HEK293 (cell line): ENCODE data around the gene ANKRD40.

Experiments
- CTCF ChIA-PET: fragments of 350-600 bp; formaldehyde crosslinking; extraction: SDS; loops from one replicate; lab custom pipeline; 2021; ENCODE audit warnings: antibody characterized with exemption; lab: Yijun Ruan, JAX
- POLR2A ChIA-PET: fragments of 300-600 bp; formaldehyde crosslinking; extraction: SDS; loops from one replicate; lab custom pipeline; 2020; ENCODE audit warnings: antibody characterized with exemption, inconsistent platforms; lab: Yijun Ruan, JAX
- H3K27ac ChIP-seq: fragments of 200-500 bp; sonication (Bioruptor generic); 2 replicates; pipeline ENCODE4 v1.5.1; 2014; ENCODE audit warnings: low read depth, low read length, control low read depth, inconsistent platforms; ENCODE audit errors: extremely low read depth
- H3K36me3 ChIP-seq, 2 experiments: fragments of 200-500 bp in 1 of 2; sonication (Bioruptor generic) in 1 of 2; 1 replicate in 1 of 2; 2 replicates in 1 of 2; pipeline ENCODE4 v1.5.1; 2014 to 2017; ENCODE audit warnings: inconsistent platforms in 2 of 2, low read length in 2 of 2; ENCODE audit not compliant: control insufficient read depth in 2 of 2, insufficient read depth in 1 of 2
- H3K4me1 ChIP-seq: fragments of 200-500 bp; sonication (Bioruptor generic); 2 replicates; pipeline ENCODE4 v1.5.1; 2014; ENCODE audit warnings: mild to moderate bottlenecking, low read length, inconsistent platforms; ENCODE audit not compliant: control insufficient read depth, insufficient read depth
- H3K4me3 ChIP-seq: 2 replicates; pipeline ENCODE4 v1.5.1; 2011; ENCODE audit warnings: low read depth, mild to moderate bottlenecking, control low read depth, low read length, moderate library complexity
- H3K9me3 ChIP-seq: fragments of 200-500 bp; sonication (Bioruptor generic); 2 replicates; pipeline ENCODE4 v1.5.1; 2014; ENCODE audit warnings: low read depth, low read length, inconsistent platforms; ENCODE audit not compliant: control insufficient read depth, insufficient read depth
- EGR2 ChIP-seq: fragments of 450-650 bp; formaldehyde crosslinking; IDR thresholded peaks from 2 replicates; pipeline ENCODE4 v1.5.1; 2016; ENCODE audit warnings: low read depth, missing biosample characterization, missing genetic modification characterization
- FEZF1 ChIP-seq: fragments of 450-650 bp; formaldehyde crosslinking; IDR thresholded peaks from 2 replicates; pipeline ENCODE4 v1.5.1; 2016; ENCODE audit warnings: missing biosample characterization, missing genetic modification characterization
- KLF9 ChIP-seq: fragments of 450-650 bp; formaldehyde crosslinking; IDR thresholded peaks from 2 replicates; pipeline ENCODE4 v1.5.1; 2016; ENCODE audit warnings: missing biosample characterization, missing genetic modification characterization, low read depth
- TRIM28 ChIP-seq: IDR thresholded peaks from 2 replicates; pipeline ENCODE4 v1.6.1; 2011; ENCODE audit warnings: low read length, control low read depth, borderline replicate concordance
- ZEB2 ChIP-seq: fragments of 450-650 bp; formaldehyde crosslinking; IDR thresholded peaks from 2 replicates; pipeline ENCODE4 v1.5.1; 2016; ENCODE audit warnings: missing biosample characterization, missing genetic modification characterization
- ZFHX2 ChIP-seq: fragments of 450-650 bp; formaldehyde crosslinking; conservative IDR thresholded peaks from 2 replicates; pipeline ENCODE4 v1.5.1; 2016; ENCODE audit warnings: missing biosample characterization, missing genetic modification characterization
- ZIC2 ChIP-seq: fragments of 450-650 bp; formaldehyde crosslinking; IDR thresholded peaks from 2 replicates; pipeline ENCODE4 v1.5.1; 2016; ENCODE audit warnings: missing biosample characterization, missing genetic modification characterization
- ZNF10 ChIP-seq: fragments of 450-650 bp; formaldehyde crosslinking; IDR thresholded peaks from 2 replicates; pipeline ENCODE4 v1.5.1; 2017; ENCODE audit warnings: missing biosample characterization, missing genetic modification characterization
- ZNF266 ChIP-seq: fragments of 450-650 bp; formaldehyde crosslinking; IDR thresholded peaks from 2 replicates; pipeline ENCODE4 v1.5.1; 2016; ENCODE audit warnings: missing biosample characterization, missing genetic modification characterization, low read depth
- ZNF274 ChIP-seq, 2 experiments: fragments of 200-500 bp in 1 of 2; fragments of 450-650 bp in 1 of 2; sonication (Bioruptor generic) in 1 of 2; formaldehyde crosslinking in 1 of 2; IDR thresholded peaks; 2 replicates each; pipeline versions ENCODE4 v1.5.1 to v1.6.1; 2014 to 2016; ENCODE audit warnings: borderline replicate concordance in 1 of 2, inconsistent platforms in 1 of 2, low read length in 1 of 2, missing biosample characterization in 1 of 2, missing genetic modification characterization in 1 of 2
- ZNF302 ChIP-seq: fragments of 450-650 bp; formaldehyde crosslinking; IDR thresholded peaks from 2 replicates; pipeline ENCODE4 v1.5.1; 2016; ENCODE audit warnings: missing biosample characterization, missing genetic modification characterization, low read depth
- ZNF324 ChIP-seq: fragments of 450-650 bp; formaldehyde crosslinking; IDR thresholded peaks from 2 replicates; pipeline ENCODE4 v1.5.1; 2016; ENCODE audit warnings: missing biosample characterization, missing genetic modification characterization
- ZNF366 ChIP-seq: fragments of 450-650 bp; formaldehyde crosslinking; conservative IDR thresholded peaks from 2 replicates; pipeline ENCODE4 v1.5.1; 2016; ENCODE audit warnings: missing biosample characterization, missing genetic modification characterization
- ZNF394 ChIP-seq: fragments of 450-650 bp; formaldehyde crosslinking; IDR thresholded peaks from 2 replicates; pipeline ENCODE4 v1.5.1; 2016; ENCODE audit warnings: missing biosample characterization, missing genetic modification characterization, mild to moderate bottlenecking, moderate library complexity, borderline replicate concordance
- ZNF501 ChIP-seq: fragments of 450-650 bp; formaldehyde crosslinking; IDR thresholded peaks from 2 replicates; pipeline ENCODE4 v1.5.1; 2016; ENCODE audit warnings: missing biosample characterization, missing genetic modification characterization
- ZNF600 ChIP-seq: fragments of 450-650 bp; formaldehyde crosslinking; IDR thresholded peaks from 2 replicates; pipeline ENCODE4 v1.5.1; 2016; ENCODE audit warnings: missing biosample characterization, missing genetic modification characterization
- TF ChIP-seq, protein P1 (sequence below): fragments of 450-650 bp; formaldehyde crosslinking; IDR thresholded peaks from 2 replicates; pipeline ENCODE4 v1.5.1; 2017; ENCODE audit warnings: missing biosample characterization, mild to moderate bottlenecking, missing genetic modification characterization, moderate library complexity
- TF ChIP-seq, protein P2 (sequence below): fragments of 450-650 bp; IDR thresholded peaks from 2 replicates; pipeline ENCODE4 v1.5.1; 2018; ENCODE audit warnings: missing biosample characterization, mild to moderate bottlenecking, missing genetic modification characterization
- TF ChIP-seq, protein P3 (sequence below): fragments of 450-650 bp; formaldehyde crosslinking; IDR thresholded peaks from 2 replicates; pipeline ENCODE4 v1.5.1; 2016; ENCODE audit warnings: missing biosample characterization, missing genetic modification characterization
- TF ChIP-seq, protein P4 (sequence below): fragments of 450-650 bp; formaldehyde crosslinking; IDR thresholded peaks from 2 replicates; pipeline ENCODE4 v1.5.1; 2016; ENCODE audit warnings: missing biosample characterization, missing genetic modification characterization

The ANKRD40 gene

DNA sequence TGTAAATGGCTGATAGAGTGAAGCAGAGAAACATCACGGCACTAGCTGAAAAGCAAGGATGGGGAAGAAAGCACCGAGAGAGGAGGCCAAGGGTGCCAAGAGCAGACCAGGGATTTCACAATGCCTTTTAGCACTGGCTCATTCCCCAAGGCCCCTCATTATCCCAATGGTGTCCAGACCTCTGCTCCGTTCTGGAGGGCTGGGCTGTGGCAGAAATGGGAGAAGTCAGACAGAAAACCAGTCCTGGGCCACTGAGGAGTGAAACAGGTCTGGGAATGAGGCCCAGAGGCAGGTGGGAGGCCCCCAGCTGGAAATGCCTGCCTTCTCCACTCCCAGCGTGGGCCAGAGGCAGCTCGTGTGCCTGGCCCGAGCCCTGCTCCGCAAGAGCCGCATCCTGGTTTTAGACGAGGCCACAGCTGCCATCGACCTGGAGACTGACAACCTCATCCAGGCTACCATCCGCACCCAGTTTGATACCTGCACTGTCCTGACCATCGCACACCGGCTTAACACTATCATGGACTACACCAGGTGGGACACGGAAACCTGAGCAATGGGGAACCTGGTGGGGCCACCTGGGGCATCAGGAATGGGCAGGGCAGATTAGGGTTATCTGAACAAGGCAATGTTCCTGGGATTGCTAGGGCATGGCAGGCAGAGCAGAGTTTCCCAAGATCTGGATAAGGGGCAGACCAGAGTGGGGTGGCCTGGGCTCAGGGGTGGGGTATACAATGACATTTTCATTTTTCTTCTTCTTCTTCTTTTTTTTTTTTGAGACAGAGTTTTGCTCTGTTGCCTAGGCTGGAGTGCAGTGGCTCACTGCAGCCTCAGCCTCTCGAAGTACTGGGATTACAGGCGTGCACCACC, 20.3 kb downstream of the ANKRD40 start:
- Histone ChIP-seq H3K4me1 (peaks cover 6% of the 10 kb centered on the region; the same call in 1 of the 2 replicates), H3K4me3 (no peak overlapping the region), H3K9me3 (no peaks in the 10 kb centered on the region), H3K27ac (no peak overlapping the region), H3K36me3 (peaks cover 0 to 7% of the 10 kb centered on the region in 2 experiments; a peak in 1 of 3 replicates)
- POLR2A ChIA-PET, result interaction anchor here (0.7 to 1.1 kb wide), 2 partner anchors 32 to 65 kb away, joined by 3 read pairs; partner anchors contain the start of gene LUC7L3
- no peak for TF ChIP-seq ZEB2 (tag by site-specific recombination)
- peak; percentile 48; the same call in 1 of the 2 replicates for TF ChIP-seq EGR2
- peak; percentile 75; the same call in 1 of the 2 replicates for TF ChIP-seq ZIC2 (tag by site-specific recombination)
- TF ChIP-seq TRIM28, result 0 out of 2 replicates have a peak, but pooled peaks have one; percentile 22
- TF ChIP-seq, protein P1, sequence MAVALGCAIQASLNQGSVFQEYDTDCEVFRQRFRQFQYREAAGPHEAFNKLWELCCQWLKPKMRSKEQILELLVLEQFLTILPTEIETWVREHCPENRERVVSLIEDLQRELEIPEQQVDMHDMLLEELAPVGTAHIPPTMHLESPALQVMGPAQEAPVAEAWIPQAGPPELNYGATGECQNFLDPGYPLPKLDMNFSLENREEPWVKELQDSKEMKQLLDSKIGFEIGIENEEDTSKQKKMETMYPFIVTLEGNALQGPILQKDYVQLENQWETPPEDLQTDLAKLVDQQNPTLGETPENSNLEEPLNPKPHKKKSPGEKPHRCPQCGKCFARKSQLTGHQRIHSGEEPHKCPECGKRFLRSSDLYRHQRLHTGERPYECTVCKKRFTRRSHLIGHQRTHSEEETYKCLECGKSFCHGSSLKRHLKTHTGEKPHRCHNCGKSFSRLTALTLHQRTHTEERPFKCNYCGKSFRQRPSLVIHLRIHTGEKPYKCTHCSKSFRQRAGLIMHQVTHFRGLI (tag by site-specific recombination), result no peak
- TF ChIP-seq ZNF274 (IDR thresholded peaks at IDR 0.05; ENCODE audit: low read length), result no peak
- TF ChIP-seq ZNF274 (tag by site-specific recombination; IDR thresholded peaks at IDR 0.05; ENCODE audit: borderline replicate concordance), result no peak
- TF ChIP-seq ZFHX2 (tag by site-specific recombination), result 0 out of 2 replicates have a peak, but pooled peaks have one; percentile 34
- CTCF ChIA-PET, result interaction anchor here (0.9 to 5.0 kb wide), 4 partner anchors 10 to 137 kb away, joined by 3 to 32 read pairs (median 6); no protein-coding TSS in a partner anchor

DNA sequence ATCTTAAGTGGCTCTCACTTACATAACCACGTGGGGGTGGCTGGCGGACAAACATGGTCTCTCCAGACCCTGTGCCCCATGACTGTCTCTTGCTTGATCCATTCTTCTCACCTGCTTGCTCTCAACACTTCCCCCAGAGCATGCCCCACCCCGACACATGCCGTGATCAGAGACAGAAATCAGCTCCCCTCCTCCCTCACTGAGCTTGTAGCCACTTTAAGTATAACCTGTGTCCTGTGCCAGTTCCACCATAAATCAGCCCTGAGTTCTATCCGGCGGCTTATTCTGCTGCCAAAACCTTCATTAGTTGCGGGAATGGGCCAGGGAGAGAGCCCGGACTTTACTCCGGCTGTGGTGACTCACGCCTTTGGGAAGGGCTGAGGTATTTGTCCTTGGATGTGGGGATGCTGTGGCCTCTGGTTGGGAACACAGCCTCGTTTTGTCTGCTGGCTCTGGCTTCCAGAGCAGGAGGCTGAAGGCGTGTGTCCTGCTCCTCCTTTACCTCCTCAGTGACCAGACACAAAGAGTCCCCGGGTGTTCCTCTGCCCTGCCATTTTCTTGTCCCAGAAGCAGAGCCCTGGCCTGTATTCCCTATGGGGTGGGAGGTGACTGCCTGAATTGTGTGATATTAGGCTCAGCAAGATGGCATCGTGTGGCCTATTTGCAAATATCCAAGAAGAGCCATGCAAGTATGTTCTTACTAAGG, 21.1 kb downstream of the ANKRD40 start:
- ChIA-PET CTCF (interaction anchor here (0.9 to 5.0 kb wide), 9 partner anchors 8 to 207 kb away, joined by 3 to 32 read pairs (median 4); partner anchors contain the start of gene SPATA20), POLR2A (interaction anchor here (1.1 to 1.3 kb wide), 3 partner anchors 18 to 145 kb away, joined by 3 read pairs; partner anchors contain the start of gene LUC7L3)
- Histone ChIP-seq H3K4me3 (no peak overlapping the region), H3K9me3 (no peaks in the 10 kb centered on the region), H3K36me3 (no peaks in the 10 kb centered on the region), H3K4me1 (peaks cover 6% of the 10 kb centered on the region; the same call in 1 of the 2 replicates), H3K27ac (no peak overlapping the region)
- TF ChIP-seq, protein P2, sequence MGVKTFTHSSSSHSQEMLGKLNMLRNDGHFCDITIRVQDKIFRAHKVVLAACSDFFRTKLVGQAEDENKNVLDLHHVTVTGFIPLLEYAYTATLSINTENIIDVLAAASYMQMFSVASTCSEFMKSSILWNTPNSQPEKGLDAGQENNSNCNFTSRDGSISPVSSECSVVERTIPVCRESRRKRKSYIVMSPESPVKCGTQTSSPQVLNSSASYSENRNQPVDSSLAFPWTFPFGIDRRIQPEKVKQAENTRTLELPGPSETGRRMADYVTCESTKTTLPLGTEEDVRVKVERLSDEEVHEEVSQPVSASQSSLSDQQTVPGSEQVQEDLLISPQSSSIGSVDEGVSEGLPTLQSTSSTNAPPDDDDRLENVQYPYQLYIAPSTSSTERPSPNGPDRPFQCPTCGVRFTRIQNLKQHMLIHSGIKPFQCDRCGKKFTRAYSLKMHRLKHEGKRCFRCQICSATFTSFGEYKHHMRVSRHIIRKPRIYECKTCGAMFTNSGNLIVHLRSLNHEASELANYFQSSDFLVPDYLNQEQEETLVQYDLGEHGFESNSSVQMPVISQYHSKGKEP (tag by site-specific recombination), result no peak
- TF ChIP-seq ZNF302 (tag by site-specific recombination), result no peak
- peak; percentile 43; the same call in 1 of the 2 replicates for TF ChIP-seq ZNF366 (tag by site-specific recombination)
- TF ChIP-seq, protein P1 (tag by site-specific recombination), result 0 out of 2 replicates have a peak, but pooled peaks have one; percentile 28
- TF ChIP-seq ZNF10, result 0 out of 2 replicates have a peak, but pooled peaks have one; percentile 52
- peak; percentile 85 for TF ChIP-seq ZNF600 (tag by site-specific recombination)
- TF ChIP-seq ZNF324, result no peak
- TF ChIP-seq ZNF394 (tag by site-specific recombination), result no peak
- TF ChIP-seq ZEB2 (tag by site-specific recombination), result no peak
- no peak for TF ChIP-seq ZNF501
- TF ChIP-seq, protein P3, sequence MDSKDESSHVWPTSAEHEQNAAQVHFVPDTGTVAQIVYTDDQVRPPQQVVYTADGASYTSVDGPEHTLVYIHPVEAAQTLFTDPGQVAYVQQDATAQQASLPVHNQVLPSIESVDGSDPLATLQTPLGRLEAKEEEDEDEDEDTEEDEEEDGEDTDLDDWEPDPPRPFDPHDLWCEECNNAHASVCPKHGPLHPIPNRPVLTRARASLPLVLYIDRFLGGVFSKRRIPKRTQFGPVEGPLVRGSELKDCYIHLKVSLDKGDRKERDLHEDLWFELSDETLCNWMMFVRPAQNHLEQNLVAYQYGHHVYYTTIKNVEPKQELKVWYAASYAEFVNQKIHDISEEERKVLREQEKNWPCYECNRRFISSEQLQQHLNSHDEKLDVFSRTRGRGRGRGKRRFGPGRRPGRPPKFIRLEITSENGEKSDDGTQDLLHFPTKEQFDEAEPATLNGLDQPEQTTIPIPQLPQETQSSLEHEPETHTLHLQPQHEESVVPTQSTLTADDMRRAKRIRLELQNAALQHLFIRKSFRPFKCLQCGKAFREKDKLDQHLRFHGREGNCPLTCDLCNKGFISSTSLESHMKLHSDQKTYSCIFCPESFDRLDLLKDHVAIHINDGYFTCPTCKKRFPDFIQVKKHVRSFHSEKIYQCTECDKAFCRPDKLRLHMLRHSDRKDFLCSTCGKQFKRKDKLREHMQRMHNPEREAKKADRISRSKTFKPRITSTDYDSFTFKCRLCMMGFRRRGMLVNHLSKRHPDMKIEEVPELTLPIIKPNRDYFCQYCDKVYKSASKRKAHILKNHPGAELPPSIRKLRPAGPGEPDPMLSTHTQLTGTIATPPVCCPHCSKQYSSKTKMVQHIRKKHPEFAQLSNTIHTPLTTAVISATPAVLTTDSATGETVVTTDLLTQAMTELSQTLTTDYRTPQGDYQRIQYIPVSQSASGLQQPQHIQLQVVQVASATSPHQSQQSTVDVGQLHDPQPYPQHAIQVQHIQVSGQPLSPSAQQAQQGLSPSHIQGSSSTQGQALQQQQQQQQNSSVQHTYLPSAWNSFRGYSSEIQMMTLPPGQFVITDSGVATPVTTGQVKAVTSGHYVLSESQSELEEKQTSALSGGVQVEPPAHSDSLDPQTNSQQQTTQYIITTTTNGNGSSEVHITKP (tag by site-specific recombination), result peak; percentile 81
- TF ChIP-seq, protein P4, sequence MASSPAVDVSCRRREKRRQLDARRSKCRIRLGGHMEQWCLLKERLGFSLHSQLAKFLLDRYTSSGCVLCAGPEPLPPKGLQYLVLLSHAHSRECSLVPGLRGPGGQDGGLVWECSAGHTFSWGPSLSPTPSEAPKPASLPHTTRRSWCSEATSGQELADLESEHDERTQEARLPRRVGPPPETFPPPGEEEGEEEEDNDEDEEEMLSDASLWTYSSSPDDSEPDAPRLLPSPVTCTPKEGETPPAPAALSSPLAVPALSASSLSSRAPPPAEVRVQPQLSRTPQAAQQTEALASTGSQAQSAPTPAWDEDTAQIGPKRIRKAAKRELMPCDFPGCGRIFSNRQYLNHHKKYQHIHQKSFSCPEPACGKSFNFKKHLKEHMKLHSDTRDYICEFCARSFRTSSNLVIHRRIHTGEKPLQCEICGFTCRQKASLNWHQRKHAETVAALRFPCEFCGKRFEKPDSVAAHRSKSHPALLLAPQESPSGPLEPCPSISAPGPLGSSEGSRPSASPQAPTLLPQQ, result peak; percentile 76; the same call in 1 of the 2 replicates
- no peak for TF ChIP-seq ZNF266 (tag by site-specific recombination)
- no peak for TF ChIP-seq FEZF1 (tag by site-specific recombination)
- no peak for TF ChIP-seq KLF9
